HG03571 (cell line): ENCODE data around the gene NEK6.

Experiments
- ATAC-seq: cut with Tn5 transposase; IDR thresholded peaks from one replicate; pipeline ENCODE4 v1.9.1; 2021; ENCODE audit not compliant: unreplicated experiment

Gene NEK6

DNA sequence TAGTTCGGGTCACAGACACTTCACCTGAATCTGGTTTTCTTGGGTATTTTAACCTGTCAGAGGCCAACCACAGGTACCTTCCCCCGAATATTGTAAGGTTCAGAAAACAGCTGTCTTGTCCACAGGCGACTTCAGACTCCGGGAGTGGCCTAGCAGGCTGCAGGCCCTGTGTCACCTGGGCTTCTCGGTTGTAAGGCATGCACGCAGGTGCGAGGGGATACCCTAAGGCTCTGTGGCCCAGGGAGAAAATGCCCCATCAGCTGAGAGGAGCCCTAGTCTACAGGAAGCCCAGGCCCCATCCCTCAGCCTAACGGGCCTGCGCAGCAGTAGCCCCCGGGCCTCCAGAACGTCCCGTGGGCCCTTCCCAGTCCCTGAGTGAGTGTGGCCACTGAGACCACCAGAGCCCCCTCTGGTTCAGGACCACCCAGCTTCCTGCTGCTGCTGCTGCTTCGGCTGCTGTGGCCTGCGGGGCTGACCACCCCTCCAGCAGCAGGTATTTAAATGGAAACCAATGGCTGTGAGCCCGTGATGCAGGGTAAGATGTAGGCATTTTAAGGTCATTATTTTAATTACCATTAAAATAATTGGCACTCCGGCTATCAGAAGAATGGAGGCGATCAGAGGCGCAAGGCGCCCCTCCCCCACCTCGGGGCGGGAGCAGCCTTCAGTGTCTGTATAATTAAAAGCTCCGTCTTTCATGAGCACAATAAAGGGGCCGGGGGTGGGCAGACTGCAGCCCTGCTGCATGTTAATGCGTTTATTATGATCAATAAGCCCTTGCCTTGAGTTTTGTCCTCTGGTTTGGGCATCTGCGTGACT lies 92.1 kb downstream of the NEK6 start:
- no peak for ATAC-seq

GRCh38 chr9:124350494-124351263 lies 92.9 kb downstream of the NEK6 start:
- ATAC-seq: no peak

DNA sequence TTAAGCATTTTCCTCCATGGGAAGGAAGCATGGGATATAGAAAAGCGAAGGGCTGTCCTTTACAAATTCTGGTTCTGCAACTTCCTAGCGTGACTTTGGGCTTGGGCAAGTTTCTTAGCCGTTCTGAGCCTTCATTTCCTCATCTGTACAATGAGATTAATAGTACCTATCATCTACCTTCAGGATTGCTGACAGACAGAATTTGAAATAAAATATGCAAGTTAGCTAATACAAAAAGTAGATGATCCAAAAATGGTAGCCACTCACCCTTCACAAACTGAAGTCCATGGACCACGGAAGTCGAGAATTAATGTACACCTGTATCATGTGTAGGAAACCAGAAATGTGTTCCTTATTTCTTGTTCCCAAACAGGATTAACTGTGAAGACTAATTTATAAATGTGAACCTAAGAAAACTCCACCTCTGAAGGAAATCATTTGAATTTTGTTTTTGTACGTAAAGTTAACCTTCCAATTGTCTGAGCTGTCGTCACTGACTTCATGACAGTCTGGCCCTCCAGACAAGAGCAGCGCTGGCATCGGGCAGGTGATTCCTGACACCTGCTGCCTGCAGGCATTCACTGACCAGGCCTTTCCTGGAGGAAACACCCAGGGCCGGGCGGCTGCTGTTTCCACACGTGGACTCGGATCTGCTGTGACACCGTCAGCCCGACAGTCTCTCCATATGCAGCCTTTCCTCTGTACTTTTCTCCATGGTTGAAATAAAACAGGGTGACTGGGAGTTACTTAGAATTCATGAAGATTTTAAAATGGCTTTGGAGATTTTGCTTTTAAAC lies 94.1 kb downstream of the NEK6 start:
- ATAC-seq: no peak

GRCh38 chr9:124352616-124353015 lies 94.9 kb downstream of the NEK6 start:
- no peak for ATAC-seq

- no peak for ATAC-seq
Measured at GRCh38 chr9:124353166-124353768, 95.5 kb downstream of the NEK6 start.

DNA sequence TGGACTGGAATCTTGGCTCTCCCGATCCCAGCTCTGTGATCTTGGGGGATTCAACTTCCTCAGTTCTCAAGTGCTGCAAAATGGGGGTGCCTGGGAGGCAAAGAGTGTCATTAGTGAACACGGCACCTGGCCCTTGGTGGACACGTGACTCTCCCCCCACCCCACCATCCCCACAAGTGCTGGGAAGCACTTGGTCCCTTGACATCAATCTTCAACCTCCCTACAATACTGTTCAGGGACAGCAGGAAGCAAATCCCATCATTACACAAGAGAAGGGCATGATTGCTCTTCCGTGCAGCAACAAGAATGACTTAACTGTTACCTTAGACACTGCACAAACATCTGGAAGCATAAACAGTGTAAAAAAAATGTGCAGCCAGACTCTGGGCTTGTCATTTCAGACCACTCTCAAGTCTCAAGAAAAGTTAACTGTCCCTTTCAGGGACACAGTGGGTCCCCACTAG lies 96.1 kb downstream of the NEK6 start:
- ATAC-seq: no peak

DNA sequence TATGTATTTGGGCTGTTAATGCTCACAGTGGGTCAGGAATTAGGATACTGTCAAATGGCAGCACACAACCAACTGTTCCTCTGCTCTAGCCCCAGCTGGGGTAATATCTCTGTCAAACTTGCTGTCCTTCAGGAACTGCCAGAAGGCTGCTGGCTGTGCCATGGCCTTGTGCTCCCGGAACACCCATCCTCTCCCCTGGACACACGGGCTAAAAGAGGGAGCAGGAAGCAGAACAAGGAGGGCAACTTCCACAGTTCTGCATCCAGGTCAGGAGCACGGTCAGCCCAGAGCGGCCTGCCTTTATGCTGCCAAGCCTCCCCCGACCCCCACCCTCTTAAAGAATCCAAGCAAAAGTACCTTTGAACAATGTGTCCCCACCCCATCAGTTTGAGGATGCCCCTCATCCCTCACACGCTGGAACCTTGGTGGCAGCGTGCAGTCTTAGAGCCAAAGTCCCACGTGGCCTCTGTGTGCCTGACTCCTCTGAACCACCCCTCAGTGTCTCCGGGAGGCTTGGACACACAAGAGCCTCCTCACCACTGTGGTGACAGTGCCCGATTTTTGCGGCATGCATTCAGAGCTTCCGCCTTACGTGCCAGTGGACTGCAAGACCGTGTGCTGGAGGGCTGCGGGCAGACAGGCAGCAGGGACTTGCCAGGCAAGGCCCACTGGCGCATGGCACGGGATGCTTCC lies 96.7 kb downstream of the NEK6 start:
- ATAC-seq: no peak

GRCh38 chr9:124355039-124355940 lies 97.5 kb downstream of the NEK6 start:
- ATAC-seq: no peak

DNA sequence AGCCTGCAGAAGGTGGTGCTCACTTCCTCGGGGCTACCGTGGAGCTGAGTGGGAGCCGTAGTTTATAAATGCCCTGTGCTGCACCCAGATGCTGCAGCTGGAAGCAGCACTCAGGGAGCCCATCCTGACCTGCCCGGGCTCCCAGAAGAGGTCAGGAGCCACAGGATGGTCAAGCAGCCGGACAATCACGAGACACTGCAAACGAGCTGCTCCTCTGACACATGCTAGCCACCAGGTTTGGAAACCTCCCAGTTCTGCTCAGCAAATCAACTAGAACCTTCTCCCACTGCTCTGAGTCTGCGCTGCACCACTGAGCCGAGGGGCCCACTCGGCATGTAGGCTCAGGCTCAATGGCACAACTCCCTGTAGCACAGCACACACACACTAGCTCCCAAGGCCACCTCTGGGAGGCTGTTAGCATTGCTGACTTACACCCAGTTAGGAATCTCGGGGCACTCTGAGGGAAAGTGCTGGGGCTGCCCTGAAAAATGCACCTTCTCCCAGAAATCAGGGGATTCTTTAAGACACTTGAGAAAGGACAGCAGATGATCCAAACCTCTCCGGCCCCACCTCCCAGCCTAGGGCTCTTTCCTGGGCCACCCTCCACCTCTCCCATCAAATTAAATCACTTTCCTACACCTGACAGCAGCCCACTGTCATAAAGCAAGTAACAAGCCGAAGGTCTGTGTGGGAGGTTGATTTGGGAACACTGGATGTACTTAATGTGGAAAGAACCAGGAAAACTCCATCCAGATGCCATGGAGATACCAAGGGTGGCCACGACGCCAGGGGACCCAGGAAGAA lies 98.4 kb downstream of the NEK6 start:
- no peak for ATAC-seq

- no peak for ATAC-seq
Measured at GRCh38 chr9:124356745-124357390, 99.1 kb downstream of the NEK6 start.

DNA sequence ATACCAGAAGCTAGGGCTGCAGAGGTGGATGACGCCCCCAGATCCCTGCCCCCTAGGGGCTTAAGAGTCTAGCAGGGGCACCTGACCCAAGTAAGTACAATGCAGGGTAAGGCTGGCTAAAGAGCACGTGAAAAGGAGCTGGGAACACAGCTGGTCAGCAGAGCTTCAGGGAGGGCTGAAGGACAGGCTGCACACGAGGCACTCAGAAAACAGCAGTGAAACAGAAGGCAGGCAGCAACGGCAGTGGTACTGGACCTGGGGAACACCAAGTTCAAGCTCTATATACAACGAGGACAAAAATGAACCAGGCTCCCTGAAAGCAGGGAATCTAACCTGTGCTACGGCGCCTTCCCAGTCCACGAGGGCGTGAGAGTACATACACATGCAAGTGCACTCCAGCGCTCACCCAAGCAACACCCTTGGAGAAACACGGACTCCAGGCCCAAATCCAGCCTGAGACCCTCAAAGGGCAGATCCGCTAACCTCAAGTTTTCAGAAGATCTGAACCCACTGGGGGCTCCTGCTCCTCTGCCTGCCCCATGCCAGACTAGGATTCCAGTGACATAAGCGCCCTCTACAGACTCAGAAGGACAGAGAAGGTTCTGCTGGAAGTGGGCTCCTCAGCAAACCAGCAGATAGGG lies 100.1 kb downstream of the NEK6 start:
- no peak for ATAC-seq

DNA sequence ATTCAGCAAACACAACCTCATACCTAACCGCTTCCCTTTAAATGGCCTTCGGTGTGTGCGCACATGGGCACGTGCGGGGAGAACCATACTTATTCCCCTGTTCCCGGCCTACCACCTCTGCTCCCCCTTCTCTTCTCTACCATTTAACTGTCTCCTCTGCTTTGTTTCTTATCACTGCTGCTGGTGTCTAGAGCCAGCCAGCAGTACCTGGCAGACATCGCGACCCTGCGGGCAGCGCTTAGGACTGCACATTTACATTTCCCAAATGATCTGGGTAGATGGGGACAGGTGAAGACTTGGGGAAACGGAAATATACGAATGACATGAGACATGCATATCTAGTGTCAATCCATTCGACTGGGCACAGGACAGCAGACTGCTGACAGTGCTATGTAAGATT lies 100.9 kb downstream of the NEK6 start:
- no peak for ATAC-seq

DNA sequence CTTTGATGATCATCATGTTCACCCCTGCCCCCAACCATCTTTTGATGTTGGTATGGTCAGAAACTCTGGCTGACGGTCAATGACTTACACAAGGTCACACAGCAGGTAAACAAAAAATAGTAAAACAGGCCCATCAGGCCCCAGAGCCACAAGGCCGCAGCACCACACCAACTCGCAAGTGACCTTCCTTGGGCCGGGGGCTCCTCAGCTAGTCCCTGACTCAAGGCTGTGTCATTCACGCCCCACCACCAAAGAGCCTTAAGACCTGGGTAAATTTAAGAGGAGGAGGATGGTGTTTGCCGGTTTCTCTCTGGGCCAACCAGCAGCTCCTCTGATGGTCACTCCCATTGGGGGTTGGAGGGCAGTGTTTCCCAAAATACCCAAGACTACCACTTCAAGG lies 101.7 kb downstream of the NEK6 start:
- no peak for ATAC-seq

DNA sequence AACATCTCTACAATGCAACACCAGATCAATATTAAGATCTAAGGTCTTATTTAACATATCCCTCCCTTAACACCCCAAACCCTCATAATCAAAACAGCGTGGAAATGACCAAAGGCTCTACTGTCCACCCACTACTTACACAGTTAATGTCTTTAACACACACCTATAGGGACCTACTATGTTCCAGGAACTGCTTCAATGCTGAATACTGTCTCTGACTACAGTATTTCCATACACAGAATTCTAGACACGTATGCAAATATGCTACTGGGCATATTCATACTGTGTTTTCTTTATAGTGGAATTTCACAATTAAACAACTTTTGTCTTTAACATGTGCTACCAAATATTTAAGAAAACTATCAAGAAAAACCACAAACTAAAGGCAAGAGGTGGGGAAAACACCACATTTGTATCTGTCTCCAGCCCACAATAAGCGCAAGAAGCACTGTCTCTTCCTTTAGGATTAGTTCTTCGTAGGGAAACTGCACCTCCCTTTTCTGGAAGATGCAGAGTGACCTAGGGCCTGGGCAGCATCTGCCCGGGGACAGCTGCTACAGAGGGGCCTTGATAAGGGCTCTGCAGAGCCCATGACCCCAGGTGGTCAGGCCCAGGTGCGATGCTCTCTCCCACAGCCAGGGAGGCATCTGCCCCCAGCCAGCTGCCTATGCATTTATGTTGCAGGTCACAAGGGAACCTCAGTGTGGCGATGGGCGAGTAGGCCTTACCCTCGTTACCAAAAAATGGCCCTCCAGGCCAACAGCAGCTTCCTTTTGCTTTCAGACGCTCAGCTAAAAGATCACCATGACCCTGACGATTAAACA lies 102.3 kb downstream of the NEK6 start:
- ATAC-seq: no peak

- ATAC-seq: no peak
Measured at GRCh38 chr9:124361128-124361527, 103.4 kb downstream of the NEK6 start.

GRCh38 chr9:124363326-124364096 lies 105.8 kb downstream of the NEK6 start:
- no peak for ATAC-seq
